ENCODE measurements around the gene RASEF. TPM values are rescaled to one million over a fixed set of nuclear protein-coding genes. Genes with fewer than 3 reads are reported as not detected.

The RASEF gene
- total RNA-seq, 4 donors from 2014 or later = 0.16 to 0.82 (median 0.41) TPM; not detected in 1

- no peak overlapping the region for H3K27ac ChIP-seq
- TF ChIP-seq, protein P1, sequence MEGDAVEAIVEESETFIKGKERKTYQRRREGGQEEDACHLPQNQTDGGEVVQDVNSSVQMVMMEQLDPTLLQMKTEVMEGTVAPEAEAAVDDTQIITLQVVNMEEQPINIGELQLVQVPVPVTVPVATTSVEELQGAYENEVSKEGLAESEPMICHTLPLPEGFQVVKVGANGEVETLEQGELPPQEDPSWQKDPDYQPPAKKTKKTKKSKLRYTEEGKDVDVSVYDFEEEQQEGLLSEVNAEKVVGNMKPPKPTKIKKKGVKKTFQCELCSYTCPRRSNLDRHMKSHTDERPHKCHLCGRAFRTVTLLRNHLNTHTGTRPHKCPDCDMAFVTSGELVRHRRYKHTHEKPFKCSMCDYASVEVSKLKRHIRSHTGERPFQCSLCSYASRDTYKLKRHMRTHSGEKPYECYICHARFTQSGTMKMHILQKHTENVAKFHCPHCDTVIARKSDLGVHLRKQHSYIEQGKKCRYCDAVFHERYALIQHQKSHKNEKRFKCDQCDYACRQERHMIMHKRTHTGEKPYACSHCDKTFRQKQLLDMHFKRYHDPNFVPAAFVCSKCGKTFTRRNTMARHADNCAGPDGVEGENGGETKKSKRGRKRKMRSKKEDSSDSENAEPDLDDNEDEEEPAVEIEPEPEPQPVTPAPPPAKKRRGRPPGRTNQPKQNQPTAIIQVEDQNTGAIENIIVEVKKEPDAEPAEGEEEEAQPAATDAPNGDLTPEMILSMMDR (IDR thresholded peaks at IDR 0.05 in 4 of 5, conservative IDR thresholded peaks at IDR 0.05 in 1 of 5) = no peak
- no peak for TF ChIP-seq POLR2A (IDR thresholded peaks at IDR 0.05)
- no peaks in the 10 kb centered on the region for H3K4me1 ChIP-seq
- in situ Hi-C loops (cut with MboI; ENCODE audit: low sequenced_read_pairs in 4 of 4) = no loop called here
- ATAC-seq (no peak), DNase-seq (no peak)
- no peaks in the 10 kb centered on the region for H3K36me3 ChIP-seq
- intact Hi-C loops (cut with DNase I; ENCODE audit: low total_unique reads) = no loop called here
- H3K4me3 ChIP-seq = no peak overlapping the region
- H3K27me3 ChIP-seq = no peaks in the 10 kb centered on the region
- no peaks in the 10 kb centered on the region for H3K9me3 ChIP-seq
These were observed 23.6 kb downstream of the RASEF start for GRCh38 chr9:83039303-83039702.

DNA sequence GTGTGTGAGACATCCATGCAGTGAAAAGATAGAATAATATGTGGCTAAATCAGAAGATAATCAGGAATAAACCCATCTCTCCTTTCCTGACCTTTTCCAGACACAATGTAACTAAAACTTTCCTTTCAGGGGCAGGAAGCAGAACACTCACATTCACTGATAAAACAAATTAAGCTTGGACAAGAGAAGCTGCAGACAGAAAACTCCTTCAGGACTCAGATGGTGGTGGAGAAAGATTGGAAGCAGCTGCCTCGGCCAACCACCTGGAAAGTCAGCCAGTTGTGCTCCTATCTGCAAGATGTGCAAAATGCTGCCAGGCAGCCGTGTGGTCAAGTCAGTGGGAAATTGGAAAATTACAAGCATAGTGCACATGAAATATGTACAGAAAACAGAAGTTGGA is 26.9 kb downstream of the RASEF start:
- no peaks in the 10 kb centered on the region for H3K27me3 ChIP-seq
- H3K27ac ChIP-seq = no peak overlapping the region
- no peak overlapping the region for H3K4me3 ChIP-seq
- intact Hi-C loops (cut with DNase I; ENCODE audit: low total_unique reads) = no loop called here
- H3K36me3 ChIP-seq = no peaks in the 10 kb centered on the region
- TF ChIP-seq, protein P1 (IDR thresholded peaks at IDR 0.05 in 4 of 5, conservative IDR thresholded peaks at IDR 0.05 in 1 of 5) = no peak
- TF ChIP-seq POLR2A (IDR thresholded peaks at IDR 0.05) = no peak
- no peaks in the 10 kb centered on the region for H3K9me3 ChIP-seq
- DNase-seq (no peak), ATAC-seq (no peak)
- in situ Hi-C loops (cut with MboI; ENCODE audit: low sequenced_read_pairs in 4 of 4) = no loop called here
- H3K4me1 ChIP-seq = no peaks in the 10 kb centered on the region

DNA sequence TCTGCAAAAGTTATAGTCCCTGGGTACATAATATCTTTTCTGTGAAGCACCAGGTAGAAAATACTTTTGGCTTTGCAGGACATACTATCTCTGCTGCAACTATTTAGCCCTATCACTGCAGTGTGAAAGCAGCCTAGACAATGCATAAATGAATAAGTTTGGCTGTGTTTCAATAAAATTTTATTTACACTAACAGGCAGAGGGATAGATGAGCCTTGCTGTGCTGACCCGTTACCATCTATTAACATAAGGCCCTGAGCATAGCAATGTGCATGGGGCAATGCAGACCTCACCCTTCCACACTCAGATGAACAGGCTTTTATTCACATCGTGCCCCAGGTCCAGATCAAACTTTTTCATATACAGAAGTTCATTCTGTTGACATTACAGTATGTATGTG is 27.8 kb downstream of the RASEF start:
- intact Hi-C loops (cut with DNase I; ENCODE audit: low total_unique reads) (no loop called here), in situ Hi-C loops (cut with MboI; ENCODE audit: low sequenced_read_pairs in 4 of 4) (no loop called here)
- H3K9me3 ChIP-seq = no peaks in the 10 kb centered on the region
- H3K4me1 ChIP-seq = no peaks in the 10 kb centered on the region
- H3K4me3 ChIP-seq = no peak overlapping the region
- ATAC-seq = no peak
- H3K27ac ChIP-seq = no peak overlapping the region
- TF ChIP-seq, protein P1 (IDR thresholded peaks at IDR 0.05 in 4 of 5, conservative IDR thresholded peaks at IDR 0.05 in 1 of 5) = no peak
- TF ChIP-seq POLR2A (IDR thresholded peaks at IDR 0.05) = no peak
- DNase-seq = no peak
- no peaks in the 10 kb centered on the region for H3K27me3 ChIP-seq
- H3K36me3 ChIP-seq = no peaks in the 10 kb centered on the region

DNA sequence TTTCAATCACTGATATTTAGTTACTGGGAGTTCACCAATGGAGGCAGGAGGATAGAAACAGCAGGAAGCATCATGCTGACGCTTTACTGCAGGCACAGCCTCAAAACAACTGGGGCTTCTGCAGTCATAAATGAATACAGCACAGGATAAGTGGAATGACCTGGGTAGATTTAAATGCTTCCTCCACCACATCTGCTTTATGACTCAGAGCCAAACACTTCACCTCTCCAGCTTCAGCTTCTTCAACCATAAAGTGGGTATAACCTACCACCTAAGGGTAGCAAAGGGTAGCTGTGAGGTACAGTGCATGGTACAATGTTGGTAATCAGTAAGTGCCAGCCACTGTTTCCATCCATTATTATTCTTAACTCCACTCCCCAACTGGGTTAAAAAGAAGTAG is 28.4 kb downstream of the RASEF start:
- TF ChIP-seq, protein P1 (IDR thresholded peaks at IDR 0.05 in 4 of 5, conservative IDR thresholded peaks at IDR 0.05 in 1 of 5) = no peak
- no peak for TF ChIP-seq POLR2A (IDR thresholded peaks at IDR 0.05)
- no peaks in the 10 kb centered on the region for H3K9me3 ChIP-seq
- no peaks in the 10 kb centered on the region for H3K4me1 ChIP-seq
- no peak for DNase-seq
- H3K27ac ChIP-seq = no peak overlapping the region
- H3K27me3 ChIP-seq = no peaks in the 10 kb centered on the region
- ATAC-seq = no peak
- no peaks in the 10 kb centered on the region for H3K36me3 ChIP-seq
- no peak overlapping the region for H3K4me3 ChIP-seq
- intact Hi-C loops (cut with DNase I; ENCODE audit: low total_unique reads) (no loop called here), in situ Hi-C loops (cut with MboI; ENCODE audit: low sequenced_read_pairs in 4 of 4) (no loop called here)

DNA sequence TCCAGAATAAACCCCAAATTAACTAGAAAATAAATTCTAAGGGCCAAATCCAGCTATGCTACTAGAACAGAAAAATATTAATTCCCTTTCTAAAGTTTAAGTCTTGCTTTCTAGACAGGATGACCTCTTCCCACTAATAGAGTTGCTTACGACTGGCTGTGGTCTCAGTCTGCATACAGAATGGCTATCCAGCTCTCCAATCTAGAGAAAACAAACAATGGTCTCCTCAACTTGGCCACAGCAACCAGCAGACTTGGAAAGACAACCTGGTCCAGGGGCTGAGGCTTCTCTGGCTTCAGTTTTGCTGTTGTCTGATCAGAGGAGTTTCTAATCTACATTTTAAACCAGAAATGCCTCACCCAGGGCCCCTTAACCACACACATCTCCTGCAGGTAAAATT is 28.9 kb downstream of the RASEF start:
- H3K4me1 ChIP-seq = no peaks in the 10 kb centered on the region
- H3K36me3 ChIP-seq = no peaks in the 10 kb centered on the region
- H3K27ac ChIP-seq = no peak overlapping the region
- no peaks in the 10 kb centered on the region for H3K9me3 ChIP-seq
- H3K27me3 ChIP-seq = no peaks in the 10 kb centered on the region
- DNase-seq (no peak), ATAC-seq (no peak)
- TF ChIP-seq POLR2A (IDR thresholded peaks at IDR 0.05) = no peak
- TF ChIP-seq, protein P1 (IDR thresholded peaks at IDR 0.05 in 4 of 5, conservative IDR thresholded peaks at IDR 0.05 in 1 of 5) = no peak
- in situ Hi-C loops (cut with MboI; ENCODE audit: low sequenced_read_pairs in 4 of 4) (no loop called here), intact Hi-C loops (cut with DNase I; ENCODE audit: low total_unique reads) (no loop called here)
- H3K4me3 ChIP-seq = no peak overlapping the region
